Thoracic aorta (tissue), 2 donors: Measurements from ENCODE around the gene DTYMK. TPM values are rescaled to one million over a fixed set of nuclear protein-coding genes. Genes with fewer than 3 reads are reported as not detected.

ENCODE experiments used
- ATAC-seq: fragments of 150-250 bp; one replicate; pipeline ENCODE4 v1.8.0; 2017; ENCODE audit warnings: low read depth; ENCODE audit not compliant: insufficient number of reproducible peaks, low FRiP score
- DNase-seq: peaks from one replicate; pipeline ENCODE4 v3.0.0-alpha.2; 2020; ENCODE audit warnings: low spot score
- H3K27ac ChIP-seq, 2 donors: fragments of 200-600 bp; sonication (generic); 1 replicate in 1 of 2; 2 replicates in 1 of 2; pipeline ENCODE4 v1.5.1; 2016; ENCODE audit warnings: mild to moderate bottlenecking in 2 of 2, moderate library complexity in 2 of 2
- H3K27me3 ChIP-seq: fragments of 200-600 bp; sonication (generic); replicated peaks from 2 replicates; pipeline ENCODE4 v1.6.0; 2016; ENCODE audit warnings: mild to moderate bottlenecking; ENCODE audit not compliant: insufficient read depth
- H3K36me3 ChIP-seq: fragments of 200-600 bp; sonication (generic); one replicate; pipeline ENCODE4 v1.5.1; 2016
- H3K4me1 ChIP-seq, 2 donors: fragments of 200-600 bp; sonication (generic); 1 replicate in 1 of 2; 2 replicates in 1 of 2; pipeline versions ENCODE4 v1.5.1 to v1.6.0; 2016; ENCODE audit warnings: low read depth in 2 of 2, mild to moderate bottlenecking in 1 of 2; ENCODE audit not compliant: control insufficient read depth in 1 of 2
- H3K4me3 ChIP-seq: fragments of 200-600 bp; sonication (generic); 2 replicates; pipeline ENCODE4 v1.5.1; 2016; ENCODE audit warnings: mild to moderate bottlenecking
- H3K9me3 ChIP-seq: fragments of 200-600 bp; sonication (generic); 2 replicates; pipeline ENCODE4 v1.5.1; 2016
- total RNA-seq, 2 donors: library from RNA; depleted of rRNA; stranded (reverse); fragments of >200 nt; gene quantifications; one replicate each; pipeline versions ENCODE4 v1.1.0 to v1.2.3, GENCODE V29; 2016
- TF ChIP-seq, protein P1 (sequence below): fragments of 200-600 bp; sonication (generic); IDR thresholded peaks from one replicate; pipeline ENCODE4 v1.5.1; 2019; ENCODE audit warnings: antibody characterized with exemption

DTYMK gene
- total RNA-seq, 2 donors from 2014 or later = 6.2 to 6.4 TPM

GRCh38 chr2:241652722-241653121 lies 33.9 kb downstream of the DTYMK start:
- H3K36me3 ChIP-seq = peaks cover 39% of the 10 kb centered on the region
- no peaks in the 10 kb centered on the region for H3K4me1 ChIP-seq
- H3K9me3 ChIP-seq = no peaks in the 10 kb centered on the region
- ATAC-seq (no peak), DNase-seq (no peak)
- H3K27me3 ChIP-seq = no peaks in the 10 kb centered on the region
- H3K27ac ChIP-seq = no peak overlapping the region
- TF ChIP-seq, protein P1, sequence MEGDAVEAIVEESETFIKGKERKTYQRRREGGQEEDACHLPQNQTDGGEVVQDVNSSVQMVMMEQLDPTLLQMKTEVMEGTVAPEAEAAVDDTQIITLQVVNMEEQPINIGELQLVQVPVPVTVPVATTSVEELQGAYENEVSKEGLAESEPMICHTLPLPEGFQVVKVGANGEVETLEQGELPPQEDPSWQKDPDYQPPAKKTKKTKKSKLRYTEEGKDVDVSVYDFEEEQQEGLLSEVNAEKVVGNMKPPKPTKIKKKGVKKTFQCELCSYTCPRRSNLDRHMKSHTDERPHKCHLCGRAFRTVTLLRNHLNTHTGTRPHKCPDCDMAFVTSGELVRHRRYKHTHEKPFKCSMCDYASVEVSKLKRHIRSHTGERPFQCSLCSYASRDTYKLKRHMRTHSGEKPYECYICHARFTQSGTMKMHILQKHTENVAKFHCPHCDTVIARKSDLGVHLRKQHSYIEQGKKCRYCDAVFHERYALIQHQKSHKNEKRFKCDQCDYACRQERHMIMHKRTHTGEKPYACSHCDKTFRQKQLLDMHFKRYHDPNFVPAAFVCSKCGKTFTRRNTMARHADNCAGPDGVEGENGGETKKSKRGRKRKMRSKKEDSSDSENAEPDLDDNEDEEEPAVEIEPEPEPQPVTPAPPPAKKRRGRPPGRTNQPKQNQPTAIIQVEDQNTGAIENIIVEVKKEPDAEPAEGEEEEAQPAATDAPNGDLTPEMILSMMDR = no peak
- H3K4me3 ChIP-seq = no peak overlapping the region

DNA sequence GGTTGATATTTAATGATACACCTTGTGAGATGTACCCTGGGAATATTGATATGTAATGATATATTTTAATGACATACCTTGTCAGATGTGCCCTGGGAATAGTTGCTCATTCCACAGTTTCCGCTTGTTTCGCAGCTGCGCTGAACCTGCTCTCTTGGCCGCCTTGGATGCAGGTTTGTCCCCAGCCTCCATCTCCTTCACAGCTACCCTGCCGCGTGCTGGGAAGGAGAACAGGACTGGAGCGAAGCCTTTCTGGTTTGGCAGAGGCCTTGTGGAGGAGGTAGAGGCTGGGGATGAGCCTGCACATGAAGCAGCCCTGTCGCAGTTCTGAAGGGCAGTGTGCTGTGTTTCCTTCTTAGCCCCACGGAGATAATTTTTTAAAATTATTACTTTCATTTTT lies 34.5 kb downstream of the DTYMK start:
- Histone ChIP-seq H3K9me3 (no peaks in the 10 kb centered on the region), H3K4me3 (no peak overlapping the region), H3K36me3 (peaks cover 34% of the 10 kb centered on the region), H3K27me3 (no peaks in the 10 kb centered on the region), H3K27ac (no peak overlapping the region), H3K4me1 (no peaks in the 10 kb centered on the region)
- TF ChIP-seq, protein P1 = no peak
- ATAC-seq (no peak), DNase-seq (no peak)

DNA sequence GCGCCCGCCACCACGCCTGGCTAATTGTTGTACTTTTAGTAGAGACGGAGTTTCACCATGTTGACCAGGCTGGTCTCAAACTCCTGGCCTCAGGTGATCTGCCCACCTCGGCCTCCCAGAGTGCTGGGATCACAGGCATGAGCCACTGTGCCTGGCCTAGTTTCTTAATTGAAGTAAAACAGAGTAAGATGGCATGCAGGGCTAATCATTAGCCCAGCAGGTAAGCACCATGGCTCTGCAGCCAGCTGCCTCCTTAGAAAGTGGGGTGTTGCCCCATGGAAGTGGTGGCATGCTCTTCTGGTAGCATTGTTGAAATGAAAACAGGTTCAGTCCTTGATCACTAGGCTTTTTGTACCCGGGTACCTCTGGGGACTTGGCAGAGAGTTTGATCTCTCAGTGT lies 36.7 kb downstream of the DTYMK start:
- peaks cover 18% of the 10 kb centered on the region for H3K36me3 ChIP-seq
- no peaks in the 10 kb centered on the region for H3K4me1 ChIP-seq
- H3K27ac ChIP-seq = no peak overlapping the region
- no peak overlapping the region for H3K4me3 ChIP-seq
- no peak for DNase-seq
- no peaks in the 10 kb centered on the region for H3K9me3 ChIP-seq
- H3K27me3 ChIP-seq = no peaks in the 10 kb centered on the region
- TF ChIP-seq, protein P1 = no peak
- no peak for ATAC-seq

- no peak overlapping the region for H3K4me3 ChIP-seq
- peaks cover 12% of the 10 kb centered on the region for H3K36me3 ChIP-seq
- ATAC-seq (no peak), DNase-seq (no peak)
- H3K9me3 ChIP-seq = no peaks in the 10 kb centered on the region
- H3K4me1 ChIP-seq = no peaks in the 10 kb centered on the region
- H3K27me3 ChIP-seq = no peaks in the 10 kb centered on the region
- H3K27ac ChIP-seq = no peak overlapping the region
- TF ChIP-seq, protein P1 = no peak
Measured at GRCh38 chr2:241649404-241649803, 37.2 kb downstream of the DTYMK start.

- Histone ChIP-seq H3K36me3 (peaks cover 10% of the 10 kb centered on the region), H3K4me1 (no peaks in the 10 kb centered on the region), H3K27me3 (no peaks in the 10 kb centered on the region), H3K9me3 (no peaks in the 10 kb centered on the region), H3K27ac (no peak overlapping the region), H3K4me3 (no peak overlapping the region)
- DNase-seq (no peak), ATAC-seq (no peak)
- TF ChIP-seq, protein P1 = no peak
Measured at GRCh38 chr2:241648453-241648852, 38.2 kb downstream of the DTYMK start.
